Prostate gland (tissue), 2 donors: Measurements from ENCODE around the gene ADORA2A. TPM values are rescaled to one million over a fixed set of nuclear protein-coding genes. Genes with fewer than 3 reads are reported as not detected.

Source experiments
- total RNA-seq, 2 donors: library from RNA; depleted of rRNA; stranded (reverse); fragments of >200 nt; gene quantifications; one replicate each; pipeline ENCODE4 v1.1.0, GENCODE V29; 2016

ADORA2A gene
- total RNA-seq, 2 donors from 2014 or later = 2.1 to 3.7 TPM

Other genes with a start within 250 kb of the ADORA2A start
- 1 to 10 TPM; 7.8 to 9.3 TPM for gene SUSD2, start 246.1 kb upstream of the ADORA2A start, total RNA-seq
- gene GGT5, start 182.5 kb upstream of the ADORA2A start, total RNA-seq = 10 to 100 TPM; 19.2 to 39.7 TPM
- 10 to 100 TPM; 39.6 to 63.2 TPM for gene SPECC1L, start 156.8 kb upstream of the ADORA2A start, total RNA-seq
- gene UPB1, start 67.7 kb downstream of the ADORA2A start, total RNA-seq = 1 to 10 TPM in 1 of 2 donors, under 1 TPM in 1; 0.05 to 5.0 TPM
- gene GUCD1, start 127.5 kb downstream of the ADORA2A start, total RNA-seq = 100 to 1,000 TPM; 143 to 147 TPM
- 100 to 1,000 TPM; 152 to 169 TPM for gene SNRPD3, start 128.4 kb downstream of the ADORA2A start, total RNA-seq
- gene LRRC75B, start 165.5 kb downstream of the ADORA2A start, total RNA-seq = 100 to 1,000 TPM in 1 of 2 donors, 10 to 100 TPM in 1; 57.0 to 161 TPM
- 100 to 1,000 TPM in 1 of 2 donors, 10 to 100 TPM in 1; 64.6 to 114 TPM for gene GGT1, start 175.6 kb downstream of the ADORA2A start, total RNA-seq